Brain microvascular endothelial cell (primary cell): Measurements from ENCODE around the gene C15orf61.

Experiments
- DNase-seq: peaks from one replicate; pipeline ENCODE4 v3.0.0-alpha.2; 2020
- H3K27ac ChIP-seq: fragments of 250-450 bp; sonication (Bioruptor Pico); 2 replicates; pipeline ENCODE4 v1.5.1; 2020; ENCODE audit warnings: mild to moderate bottlenecking, moderate library complexity
- H3K27me3 ChIP-seq: fragments of 250-450 bp; sonication (Bioruptor Pico); replicated peaks from 2 replicates; pipeline ENCODE4 v1.5.1; 2020; ENCODE audit warnings: mild to moderate bottlenecking
- H3K36me3 ChIP-seq: fragments of 250-450 bp; sonication (Bioruptor Pico); replicated peaks from 2 replicates; pipeline ENCODE4 v1.5.1; 2020; ENCODE audit warnings: mild to moderate bottlenecking
- H3K4me3 ChIP-seq: 2 replicates; pipeline ENCODE4 v1.5.1; 2011; ENCODE audit warnings: low read depth, mild to moderate bottlenecking, control low read depth, low read length, moderate library complexity
- in situ Hi-C: cut with HindIII; loops from 2 replicates; pipeline ENCODE4 v1.10.0; 2017; ENCODE audit warnings: low sequenced_read_pairs, low pct_ligation_motif_present
- TF ChIP-seq, protein P1 (sequence below): IDR thresholded peaks from 2 replicates; pipeline ENCODE4 v1.5.1; 2011; ENCODE audit warnings: low read depth, mild to moderate bottlenecking, moderate library complexity, low read length, control low read depth, inconsistent platforms; ENCODE audit errors: missing control alignments

The C15orf61 gene

GRCh38 chr15:67504796-67505195, 16.1 kb upstream of the C15orf61 start:
- no peak overlapping the region for H3K27ac ChIP-seq
- no peak overlapping the region for H3K4me3 ChIP-seq
- no peak for DNase-seq
- no peaks in the 10 kb centered on the region for H3K36me3 ChIP-seq
- TF ChIP-seq, protein P1, sequence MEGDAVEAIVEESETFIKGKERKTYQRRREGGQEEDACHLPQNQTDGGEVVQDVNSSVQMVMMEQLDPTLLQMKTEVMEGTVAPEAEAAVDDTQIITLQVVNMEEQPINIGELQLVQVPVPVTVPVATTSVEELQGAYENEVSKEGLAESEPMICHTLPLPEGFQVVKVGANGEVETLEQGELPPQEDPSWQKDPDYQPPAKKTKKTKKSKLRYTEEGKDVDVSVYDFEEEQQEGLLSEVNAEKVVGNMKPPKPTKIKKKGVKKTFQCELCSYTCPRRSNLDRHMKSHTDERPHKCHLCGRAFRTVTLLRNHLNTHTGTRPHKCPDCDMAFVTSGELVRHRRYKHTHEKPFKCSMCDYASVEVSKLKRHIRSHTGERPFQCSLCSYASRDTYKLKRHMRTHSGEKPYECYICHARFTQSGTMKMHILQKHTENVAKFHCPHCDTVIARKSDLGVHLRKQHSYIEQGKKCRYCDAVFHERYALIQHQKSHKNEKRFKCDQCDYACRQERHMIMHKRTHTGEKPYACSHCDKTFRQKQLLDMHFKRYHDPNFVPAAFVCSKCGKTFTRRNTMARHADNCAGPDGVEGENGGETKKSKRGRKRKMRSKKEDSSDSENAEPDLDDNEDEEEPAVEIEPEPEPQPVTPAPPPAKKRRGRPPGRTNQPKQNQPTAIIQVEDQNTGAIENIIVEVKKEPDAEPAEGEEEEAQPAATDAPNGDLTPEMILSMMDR = no peak
- no peaks in the 10 kb centered on the region for H3K27me3 ChIP-seq
- in situ Hi-C loops = no loop called here

DNA sequence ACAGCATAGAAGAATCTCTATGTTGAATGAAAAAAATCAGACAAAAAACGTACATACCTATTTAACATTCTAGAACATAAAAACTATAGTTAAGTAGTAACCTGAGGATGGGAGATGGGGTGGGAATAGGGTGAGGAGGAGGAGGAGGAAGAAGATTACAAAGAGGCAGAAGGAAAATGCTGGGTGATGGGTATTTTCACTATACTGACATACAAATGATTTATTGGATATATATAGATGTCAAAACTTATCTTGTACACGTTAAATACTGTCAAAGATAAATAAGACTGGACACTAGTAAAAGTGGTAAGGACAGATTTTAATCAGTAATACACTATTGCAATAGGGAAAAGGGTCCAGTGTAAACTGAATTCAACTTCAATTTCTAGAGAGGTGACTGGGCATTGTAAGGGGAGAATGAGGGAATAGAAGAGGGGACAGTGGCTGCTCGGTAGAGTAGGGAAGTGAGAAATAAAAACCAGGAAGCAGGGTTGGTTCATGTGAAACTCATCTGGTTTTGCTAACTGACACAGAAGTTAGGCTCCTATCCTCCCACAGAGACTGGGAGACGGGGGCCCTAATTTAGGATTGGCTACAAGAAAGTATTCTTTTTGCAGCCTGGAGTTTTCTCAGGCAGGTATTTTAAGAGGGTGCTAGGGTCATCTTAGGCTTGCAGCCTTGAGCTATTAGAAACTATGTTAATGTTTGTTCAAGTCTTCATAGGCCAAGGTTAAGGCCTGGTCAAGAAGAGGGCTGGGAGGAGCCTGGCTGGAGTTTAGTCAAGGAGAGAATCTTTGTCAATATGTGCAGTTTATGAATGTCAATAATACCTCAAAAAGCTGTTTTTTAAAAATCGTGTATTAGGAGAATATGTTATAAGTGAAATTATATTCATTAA, 15.0 kb upstream of the C15orf61 start:
- H3K27me3 ChIP-seq = no peaks in the 10 kb centered on the region
- no peak for DNase-seq
- no peaks in the 10 kb centered on the region for H3K36me3 ChIP-seq
- H3K4me3 ChIP-seq = no peak overlapping the region
- TF ChIP-seq, protein P1 = no peak
- in situ Hi-C loops = no loop called here
- no peak overlapping the region for H3K27ac ChIP-seq

GRCh38 chr15:67506775-67507747, 13.9 kb upstream of the C15orf61 start:
- H3K27me3 ChIP-seq = no peaks in the 10 kb centered on the region
- no peak overlapping the region for H3K27ac ChIP-seq
- in situ Hi-C loops = no loop called here

GRCh38 chr15:67508407-67508806, 12.5 kb upstream of the C15orf61 start:
- DNase-seq = no peak
- in situ Hi-C loops = no loop called here
- Histone ChIP-seq H3K27ac (no peak overlapping the region), H3K4me3 (no peak overlapping the region), H3K36me3 (no peaks in the 10 kb centered on the region), H3K27me3 (no peaks in the 10 kb centered on the region)
- TF ChIP-seq, protein P1 = no peak

More at GRCh38 chr15:67506775-67507747, 13.9 kb upstream of the C15orf61 start:
- TF ChIP-seq, protein P1 = no peak
- no peak overlapping the region for H3K4me3 ChIP-seq
- no peak for DNase-seq
- no peaks in the 10 kb centered on the region for H3K36me3 ChIP-seq

DNA sequence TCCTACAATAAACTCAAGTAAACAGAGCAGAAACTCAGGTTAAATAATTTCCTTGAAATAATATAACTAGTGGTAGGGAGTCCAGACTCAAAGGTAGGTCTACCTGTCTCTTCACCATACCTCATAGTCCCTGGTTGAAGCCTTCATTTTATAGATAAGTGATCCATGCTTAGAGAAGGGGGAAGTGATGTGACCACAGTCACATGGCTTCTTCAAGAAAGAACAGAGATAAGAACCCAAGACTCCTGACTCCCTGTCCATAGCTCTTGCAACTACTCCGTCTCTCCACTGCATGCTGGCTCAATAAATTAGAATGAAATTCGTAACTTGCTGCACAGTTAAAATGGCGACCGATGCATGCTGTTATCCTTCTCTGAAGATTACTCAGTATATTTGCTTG, 11.0 kb upstream of the C15orf61 start:
- no peak overlapping the region for H3K27ac ChIP-seq
- H3K27me3 ChIP-seq = no peaks in the 10 kb centered on the region
- no peak for DNase-seq
- no peaks in the 10 kb centered on the region for H3K36me3 ChIP-seq
- in situ Hi-C loops = no loop called here
- H3K4me3 ChIP-seq = no peak overlapping the region
- TF ChIP-seq, protein P1 = no peak
